H9 (cell line): ENCODE data around the gene ASPRV1. TPM values are rescaled to one million over a fixed set of nuclear protein-coding genes. Genes with fewer than 3 reads are reported as not detected.

Source experiments
- DNase-seq: peaks from one replicate; pipeline ENCODE4 v3.0.0-alpha.2; 2017
- H2AFZ ChIP-seq: one replicate; pipeline ENCODE4 v1.6.1; 2013; ENCODE audit warnings: mild to moderate bottlenecking, low read length, control low read depth, moderate library complexity
- H2AK5ac ChIP-seq: 2 replicates; pipeline ENCODE4 v1.6.1; 2013; ENCODE audit warnings: low read length, control low read depth, mixed read lengths; ENCODE audit not compliant: insufficient read length
- H2BK120ac ChIP-seq: one replicate; pipeline ENCODE4 v1.6.1; 2013; ENCODE audit warnings: low read depth, mild to moderate bottlenecking, low read length, control low read depth, inconsistent platforms; ENCODE audit not compliant: poor library complexity, severe bottlenecking
- H2BK12ac ChIP-seq: 2 replicates; pipeline ENCODE4 v1.6.1; 2013; ENCODE audit warnings: low read length, control low read depth, mixed read lengths, low read depth; ENCODE audit not compliant: insufficient read length
- H2BK15ac ChIP-seq: 2 replicates; pipeline ENCODE4 v1.6.1; 2013; ENCODE audit warnings: low read depth, low read length, control low read depth
- H2BK20ac ChIP-seq: one replicate; pipeline ENCODE4 v1.6.1; 2013; ENCODE audit warnings: low read depth, mild to moderate bottlenecking, low read length, control low read depth, inconsistent platforms; ENCODE audit not compliant: poor library complexity, severe bottlenecking
- H2BK5ac ChIP-seq: 2 replicates; pipeline ENCODE4 v1.6.1; 2013; ENCODE audit warnings: low read length, control low read depth, mixed read lengths; ENCODE audit not compliant: insufficient read length
- H3K14ac ChIP-seq: 2 replicates; pipeline ENCODE4 v1.6.1; 2013; ENCODE audit warnings: low read length, control low read depth; ENCODE audit not compliant: insufficient read depth
- H3K18ac ChIP-seq: 2 replicates; pipeline ENCODE4 v1.6.1; 2013; ENCODE audit warnings: low read depth, mild to moderate bottlenecking, mixed read lengths, low read length, control low read depth; ENCODE audit not compliant: insufficient read length
- H3K23ac ChIP-seq: 2 replicates; pipeline ENCODE4 v1.6.1; 2013; ENCODE audit warnings: low read length, control low read depth, mixed read lengths, low read depth; ENCODE audit not compliant: insufficient read length
- H3K23me2 ChIP-seq: 2 replicates; pipeline ENCODE4 v1.6.1; 2013; ENCODE audit warnings: low read depth, mild to moderate bottlenecking, mixed read lengths, low read length, control low read depth; ENCODE audit not compliant: insufficient read length, poor library complexity, severe bottlenecking
- H3K27ac ChIP-seq: 2 replicates; pipeline ENCODE4 v1.5.1; 2013; ENCODE audit warnings: low read length, control low read depth, mixed read lengths, low read depth; ENCODE audit not compliant: insufficient read length
- H3K27me3 ChIP-seq: 2 replicates; pipeline ENCODE4 v1.6.1; 2013; ENCODE audit warnings: low read length, control low read depth, inconsistent platforms; ENCODE audit not compliant: insufficient read depth
- H3K4ac ChIP-seq: 2 replicates; pipeline ENCODE4 v1.6.1; 2013; ENCODE audit warnings: low read depth, mild to moderate bottlenecking, control low read depth, inconsistent platforms, low read length, moderate library complexity
- H3K4me1 ChIP-seq: 2 replicates; pipeline ENCODE4 v1.6.1; 2013; ENCODE audit warnings: low read length, control low read depth, inconsistent platforms; ENCODE audit not compliant: insufficient read depth
- H3K4me2 ChIP-seq: 2 replicates; pipeline ENCODE4 v1.6.1; 2013; ENCODE audit warnings: low read length, control low read depth, mixed read lengths; ENCODE audit not compliant: insufficient read length, insufficient read depth
- H3K56ac ChIP-seq: 2 replicates; pipeline ENCODE4 v1.6.1; 2013; ENCODE audit warnings: low read depth, mild to moderate bottlenecking, mixed read lengths, low read length, control low read depth; ENCODE audit not compliant: insufficient read length
- H3K79me1 ChIP-seq: 2 replicates; pipeline ENCODE4 v1.6.1; 2013; ENCODE audit warnings: low read depth, mild to moderate bottlenecking, moderate library complexity, low read length, control low read depth, inconsistent platforms; ENCODE audit not compliant: insufficient read depth, poor library complexity, severe bottlenecking
- H3K79me2 ChIP-seq: 2 replicates; pipeline ENCODE4 v1.6.1; 2013; ENCODE audit warnings: low read length, control low read depth, inconsistent platforms; ENCODE audit not compliant: insufficient read depth
- H3K9ac ChIP-seq: 2 replicates; pipeline ENCODE4 v1.6.1; 2013; ENCODE audit warnings: low read length, control low read depth, mixed read lengths; ENCODE audit not compliant: insufficient read length; ENCODE audit errors: extremely low read depth
- H3K9me3 ChIP-seq: one replicate; pipeline ENCODE4 v1.6.1; 2013; ENCODE audit warnings: low read depth, low read length, inconsistent platforms; ENCODE audit not compliant: control insufficient read depth
- H3T11ph ChIP-seq: one replicate; pipeline ENCODE4 v1.6.1; 2013; ENCODE audit warnings: mild to moderate bottlenecking, low read length, control low read depth, inconsistent platforms
- H4K20me1 ChIP-seq: one replicate; pipeline ENCODE4 v1.6.1; 2013; ENCODE audit not compliant: control insufficient read depth, insufficient read length, insufficient read depth
- H4K5ac ChIP-seq: 2 replicates; pipeline ENCODE4 v1.6.1; 2013; ENCODE audit warnings: low read depth, mild to moderate bottlenecking, mixed read lengths, low read length, control low read depth; ENCODE audit not compliant: insufficient read length
- H4K8ac ChIP-seq: replicated peaks from 2 replicates; pipeline ENCODE4 v1.6.1; 2013; ENCODE audit warnings: low read length, control low read depth, mixed read lengths, low read depth; ENCODE audit not compliant: insufficient read length
- H4K91ac ChIP-seq: 2 replicates; pipeline ENCODE4 v1.6.1; 2013; ENCODE audit warnings: low read depth, mild to moderate bottlenecking, moderate library complexity, mixed read lengths, low read length, control low read depth; ENCODE audit not compliant: insufficient read length
- H3K27ac Mint-ChIP-seq, 3 experiments: 2 replicates in 2 of 3; 3 replicates in 1 of 3; pipeline ENCODE4 v1.8.0; 2020 to 2021; ENCODE audit warnings: mixed read lengths in 3 of 3, mild to moderate bottlenecking in 1 of 3, moderate library complexity in 1 of 3
- H3K27me3 Mint-ChIP-seq: 2 replicates; pipeline ENCODE4 v1.8.0; 2021; ENCODE audit warnings: low read depth, mild to moderate bottlenecking, moderate library complexity, mixed read lengths
- H3K36me3 Mint-ChIP-seq, 3 experiments: 2 replicates in 2 of 3; 3 replicates in 1 of 3; pipeline ENCODE4 v1.8.0; 2020 to 2021; ENCODE audit warnings: low read depth in 3 of 3, mixed read lengths in 3 of 3; ENCODE audit not compliant: insufficient read depth in 1 of 3
- H3K4me1 Mint-ChIP-seq, 2 experiments: 2 replicates each; pipeline ENCODE4 v1.8.0; 2020; ENCODE audit warnings: mixed read lengths in 2 of 2
- H3K4me3 Mint-ChIP-seq, 2 experiments: 2 replicates in 1 of 2; 3 replicates in 1 of 2; pipeline ENCODE4 v1.8.0; 2020 to 2021; ENCODE audit warnings: mild to moderate bottlenecking in 2 of 2, mixed read lengths in 2 of 2, moderate library complexity in 1 of 2
- H3K9me3 Mint-ChIP-seq, 2 experiments: 2 replicates in 1 of 2; 3 replicates in 1 of 2; pipeline ENCODE4 v1.8.0; 2020; ENCODE audit warnings: mild to moderate bottlenecking in 2 of 2, mixed read lengths in 2 of 2, moderate library complexity in 1 of 2
- WGBS: extraction: QIAGEN DNeasy Blood & Tissue Kit; methylation state at CpG from one replicate; pipeline ENCODE4 v1.1.7; 2013; ENCODE audit warnings: missing lambda C conversion rate, low lambda C conversion rate, mixed read lengths; ENCODE audit not compliant: insufficient read length; ENCODE audit errors: extremely low coverage; 5-methylcytosine and 5-hydroxymethylcytosine counted together
- total RNA-seq: library from RNA; stranded (reverse); gene quantifications from 2 replicates; pipeline ENCODE4 v1.2.1, GENCODE V29; 2021
- TF ChIP-seq, protein P1 (sequence below): fragments of 200-600 bp; sonication (generic); conservative IDR thresholded peaks from 3 replicates; pipeline ENCODE4 v1.8.0; 2021; ENCODE audit warnings: antibody characterized with exemption, mild to moderate bottlenecking

Gene ASPRV1
- total RNA-seq, 1 experiment from 2014 or later = 0.57 TPM

DNA sequence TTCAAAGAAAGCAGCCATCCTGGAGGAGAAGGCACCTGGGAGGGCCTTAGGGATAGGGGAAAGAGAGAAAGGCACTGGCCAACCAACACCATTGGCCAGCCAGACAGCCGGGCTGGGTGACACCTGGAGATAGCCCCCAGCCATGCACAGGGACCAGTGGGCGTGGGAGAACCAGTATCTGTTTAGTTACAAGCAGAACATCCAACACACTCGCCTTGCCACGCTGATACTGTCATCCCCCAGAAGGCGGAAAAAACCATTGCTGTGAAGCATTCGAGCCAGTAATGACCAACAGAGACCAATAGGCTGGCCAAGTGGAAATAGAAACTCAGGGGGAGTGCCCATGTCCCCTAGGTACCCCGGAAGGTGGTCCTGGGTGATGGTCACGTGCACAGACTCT lies 15.5 kb downstream of the ASPRV1 start:
- H3K27ac Mint-ChIP-seq = peak overlapping the region in 1 of 3 experiments; percentile 54; a peak in 1 of 7 replicates

More for the DNA sequence above, 15.5 kb downstream of the ASPRV1 start:
- Histone ChIP-seq H3K79me1 (no peaks in the 10 kb centered on the region), H4K5ac (no peak overlapping the region), H3K14ac (no peak overlapping the region; the same call in 1 of the 2 replicates), H3T11ph (no peak overlapping the region), H3K9ac (no peak overlapping the region), H2AK5ac (no peak overlapping the region), H3K79me2 (no peaks in the 10 kb centered on the region), H3K27me3 (no peaks in the 10 kb centered on the region), H2BK120ac (no peak overlapping the region), H4K91ac (no peak overlapping the region), H2BK20ac (no peak overlapping the region), H3K23ac (no peak overlapping the region), H4K20me1 (no peaks in the 10 kb centered on the region), H2BK12ac (no peak overlapping the region), H3K4me1 (no peaks in the 10 kb centered on the region), H3K27ac (no peak overlapping the region), H4K8ac (no peak overlapping the region), H2BK15ac (no peak overlapping the region), H3K4me2 (no peak overlapping the region), H3K56ac (no peak overlapping the region), H2AFZ (no peak overlapping the region), H3K23me2 (no peaks in the 10 kb centered on the region), H3K18ac (no peak overlapping the region), H3K9me3 (no peaks in the 10 kb centered on the region), H3K4ac (no peak overlapping the region), H2BK5ac (no peak overlapping the region)
- no peaks in the 10 kb centered on the region for H3K9me3 Mint-ChIP-seq
- no peaks in the 10 kb centered on the region for H3K36me3 Mint-ChIP-seq
- WGBS = no CpG with 5 or more reads among the region's 8 CpGs
- TF ChIP-seq, protein P1, sequence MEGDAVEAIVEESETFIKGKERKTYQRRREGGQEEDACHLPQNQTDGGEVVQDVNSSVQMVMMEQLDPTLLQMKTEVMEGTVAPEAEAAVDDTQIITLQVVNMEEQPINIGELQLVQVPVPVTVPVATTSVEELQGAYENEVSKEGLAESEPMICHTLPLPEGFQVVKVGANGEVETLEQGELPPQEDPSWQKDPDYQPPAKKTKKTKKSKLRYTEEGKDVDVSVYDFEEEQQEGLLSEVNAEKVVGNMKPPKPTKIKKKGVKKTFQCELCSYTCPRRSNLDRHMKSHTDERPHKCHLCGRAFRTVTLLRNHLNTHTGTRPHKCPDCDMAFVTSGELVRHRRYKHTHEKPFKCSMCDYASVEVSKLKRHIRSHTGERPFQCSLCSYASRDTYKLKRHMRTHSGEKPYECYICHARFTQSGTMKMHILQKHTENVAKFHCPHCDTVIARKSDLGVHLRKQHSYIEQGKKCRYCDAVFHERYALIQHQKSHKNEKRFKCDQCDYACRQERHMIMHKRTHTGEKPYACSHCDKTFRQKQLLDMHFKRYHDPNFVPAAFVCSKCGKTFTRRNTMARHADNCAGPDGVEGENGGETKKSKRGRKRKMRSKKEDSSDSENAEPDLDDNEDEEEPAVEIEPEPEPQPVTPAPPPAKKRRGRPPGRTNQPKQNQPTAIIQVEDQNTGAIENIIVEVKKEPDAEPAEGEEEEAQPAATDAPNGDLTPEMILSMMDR = no peak
- DNase-seq = no peak
- H3K4me1 Mint-ChIP-seq = peaks cover 7 to 8% of the 10 kb centered on the region in 2 experiments
- H3K27me3 Mint-ChIP-seq = peaks cover 1% of the 10 kb centered on the region; the same call in 1 of the 2 replicates
- no peak overlapping the region for H3K4me3 Mint-ChIP-seq
